GM12873 (cell line): ENCODE data around the gene MYOCOS.

Source experiments
- TF ChIP-seq, protein P1 (sequence below): IDR thresholded peaks from 2 replicates; pipeline ENCODE4 v1.5.1; 2012; ENCODE audit warnings: low read depth, mild to moderate bottlenecking, moderate library complexity, low read length, control low read depth; ENCODE audit not compliant: insufficient read depth; ENCODE audit errors: missing control alignments

Gene MYOCOS

GRCh38 chr1:171588230-171588629 lies 33.8 kb upstream of the MYOCOS start:
- TF ChIP-seq, protein P1, sequence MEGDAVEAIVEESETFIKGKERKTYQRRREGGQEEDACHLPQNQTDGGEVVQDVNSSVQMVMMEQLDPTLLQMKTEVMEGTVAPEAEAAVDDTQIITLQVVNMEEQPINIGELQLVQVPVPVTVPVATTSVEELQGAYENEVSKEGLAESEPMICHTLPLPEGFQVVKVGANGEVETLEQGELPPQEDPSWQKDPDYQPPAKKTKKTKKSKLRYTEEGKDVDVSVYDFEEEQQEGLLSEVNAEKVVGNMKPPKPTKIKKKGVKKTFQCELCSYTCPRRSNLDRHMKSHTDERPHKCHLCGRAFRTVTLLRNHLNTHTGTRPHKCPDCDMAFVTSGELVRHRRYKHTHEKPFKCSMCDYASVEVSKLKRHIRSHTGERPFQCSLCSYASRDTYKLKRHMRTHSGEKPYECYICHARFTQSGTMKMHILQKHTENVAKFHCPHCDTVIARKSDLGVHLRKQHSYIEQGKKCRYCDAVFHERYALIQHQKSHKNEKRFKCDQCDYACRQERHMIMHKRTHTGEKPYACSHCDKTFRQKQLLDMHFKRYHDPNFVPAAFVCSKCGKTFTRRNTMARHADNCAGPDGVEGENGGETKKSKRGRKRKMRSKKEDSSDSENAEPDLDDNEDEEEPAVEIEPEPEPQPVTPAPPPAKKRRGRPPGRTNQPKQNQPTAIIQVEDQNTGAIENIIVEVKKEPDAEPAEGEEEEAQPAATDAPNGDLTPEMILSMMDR = no peak

DNA sequence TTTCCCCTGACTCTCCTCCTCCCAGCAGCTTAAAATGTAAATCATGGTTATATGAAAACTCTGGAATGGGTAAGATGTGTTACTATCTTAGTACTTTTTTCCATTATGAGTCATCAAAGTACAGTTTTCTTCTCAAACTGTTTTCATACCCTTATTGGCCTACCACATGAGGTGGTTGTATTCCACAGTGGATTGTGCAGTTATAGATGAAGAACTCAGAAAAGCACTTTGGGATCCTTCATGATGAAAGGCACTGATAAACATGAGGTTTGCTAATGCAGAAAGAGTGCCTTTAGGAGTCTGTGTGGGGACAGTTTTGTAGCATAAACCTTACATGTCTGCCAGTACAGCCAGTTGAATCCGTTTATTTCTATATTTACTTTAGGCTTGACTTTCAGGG lies 32.0 kb upstream of the MYOCOS start:
- TF ChIP-seq, protein P1 = no peak

DNA sequence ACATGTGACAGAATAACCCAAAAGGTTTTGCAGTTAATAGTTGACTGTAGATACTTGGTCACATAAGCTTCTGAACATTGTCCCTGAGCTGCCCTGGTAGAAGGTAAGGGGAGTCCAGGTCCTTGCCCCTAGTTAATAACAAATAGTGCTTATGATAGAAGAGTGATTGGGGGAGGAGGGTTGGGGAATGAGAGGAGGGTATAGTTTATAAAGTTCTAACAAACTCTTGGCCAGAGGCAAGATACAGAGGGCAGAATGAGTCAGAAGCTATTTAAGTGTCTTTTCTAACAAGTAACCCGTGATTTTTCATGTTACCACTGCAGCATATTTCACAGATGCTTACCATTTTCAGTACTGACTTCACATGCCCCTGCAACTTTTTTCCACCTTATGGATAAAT lies 26.7 kb upstream of the MYOCOS start:
- TF ChIP-seq, protein P1 = no peak

DNA sequence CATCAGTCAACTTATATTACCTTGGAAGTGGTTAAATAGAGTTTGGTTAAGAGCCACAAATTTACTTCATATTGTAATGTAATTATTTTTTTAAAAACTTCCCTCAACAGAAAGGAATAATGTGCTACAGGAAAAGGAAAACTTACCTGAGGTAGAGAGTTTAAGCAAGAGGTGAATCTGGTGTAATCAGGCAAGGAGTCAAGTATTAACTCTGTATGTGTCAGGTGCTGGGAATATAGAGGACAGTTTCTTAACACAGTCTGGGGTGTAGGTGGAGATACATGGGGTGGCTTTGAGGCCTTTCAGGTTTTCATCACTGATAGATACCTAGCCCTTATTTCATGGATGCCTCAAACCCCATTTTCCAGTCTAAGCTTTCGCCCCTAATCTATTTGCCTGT lies 25.9 kb upstream of the MYOCOS start:
- TF ChIP-seq, protein P1 = no peak

- TF ChIP-seq, protein P1 = no peak
Observed at GRCh38 chr1:171596705-171597104, 25.3 kb upstream of the MYOCOS start.

- TF ChIP-seq, protein P1 = no peak
Observed at GRCh38 chr1:171597203-171597602, 24.8 kb upstream of the MYOCOS start.

DNA sequence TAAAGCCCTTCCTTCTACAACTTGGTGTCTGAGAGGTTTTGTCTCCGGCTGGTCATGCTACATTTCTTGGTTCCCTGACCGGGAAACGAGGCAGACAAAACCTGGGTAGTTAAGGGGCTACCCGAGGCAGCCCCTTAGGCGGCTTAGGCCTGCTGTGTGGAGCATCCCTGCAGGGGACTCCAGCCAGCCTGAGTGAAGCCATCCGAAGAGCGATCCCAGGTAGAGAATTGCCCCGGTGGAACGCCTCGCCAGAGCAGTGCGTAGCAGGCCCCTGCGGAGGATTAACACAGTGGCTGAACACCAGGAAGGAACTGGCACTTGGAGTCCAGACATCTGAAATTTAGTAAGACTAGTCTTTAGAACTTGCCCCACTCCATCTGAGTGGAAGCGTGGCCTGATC lies 21.2 kb upstream of the MYOCOS start:
- TF ChIP-seq, protein P1 = no peak
